ENCODE results near the gene SNAP25.

DNA sequence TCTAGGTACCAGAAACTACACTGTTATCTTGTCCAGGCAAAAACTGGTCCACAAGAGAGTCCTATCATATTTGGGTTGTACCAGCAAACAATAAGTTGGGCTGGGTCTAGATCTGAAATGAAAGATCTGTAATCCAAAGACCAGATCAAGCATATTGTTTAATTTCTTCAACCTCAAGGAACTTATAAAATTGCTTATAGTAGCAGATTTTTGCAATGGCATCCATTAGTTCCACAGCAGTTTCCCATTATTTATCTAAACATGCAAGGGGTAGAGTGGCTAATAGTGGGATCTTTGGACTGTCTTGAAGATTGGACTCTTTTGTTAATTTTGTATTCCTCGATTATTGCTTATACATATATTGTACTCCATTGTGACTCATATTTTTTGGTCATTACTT, 40.5 kb upstream of the SNAP25 start:
- TF ChIP-seq YY1 (IDR thresholded peaks at IDR 0.05; ENCODE audit: insufficient read depth, insufficient read length) (no peak), ZNF274 (IDR thresholded peaks at IDR 0.05; ENCODE audit: low read depth, low read length) (no peak)
